Myocyte (in vitro differentiated cells): ENCODE measurements around the gene TRMT61B. TPM values are rescaled to one million over a fixed set of nuclear protein-coding genes. Genes with fewer than 3 reads are reported as not detected.

Experiments used
- DNase-seq: peaks from one replicate; pipeline ENCODE4 v3.0.0-alpha.2; 2012; ENCODE audit warnings: low read depth
- total RNA-seq: library from RNA; depleted of rRNA; stranded (reverse); fragments of >200 nt; gene quantifications from 2 replicates; pipeline ENCODE4 v1.2.3, GENCODE V29; 2014

Gene TRMT61B
- total RNA-seq, 1 donor from 2014 or later, result 13.1 TPM

DNA sequence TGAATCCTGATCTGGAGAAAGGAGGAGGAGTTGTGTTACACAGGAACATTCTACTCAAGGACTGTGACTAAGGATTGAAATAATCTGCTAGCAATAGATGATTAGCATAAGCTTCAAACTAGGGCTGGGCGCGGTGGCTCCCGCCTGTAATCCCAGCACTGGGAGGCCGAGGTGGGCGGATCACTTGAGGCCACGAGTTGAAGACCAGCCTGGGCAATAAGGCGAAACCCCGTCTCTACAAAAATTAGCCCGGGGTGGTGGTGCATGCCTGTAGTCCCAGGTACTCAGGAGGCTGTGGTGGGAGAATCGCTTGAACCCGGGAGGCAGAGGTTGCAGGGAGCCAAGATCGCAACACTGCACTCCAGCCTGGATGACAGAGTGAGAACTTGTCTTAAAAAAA lies 1.5 kb downstream of the TRMT61B start:
- DNase-seq, result no peak

DNA sequence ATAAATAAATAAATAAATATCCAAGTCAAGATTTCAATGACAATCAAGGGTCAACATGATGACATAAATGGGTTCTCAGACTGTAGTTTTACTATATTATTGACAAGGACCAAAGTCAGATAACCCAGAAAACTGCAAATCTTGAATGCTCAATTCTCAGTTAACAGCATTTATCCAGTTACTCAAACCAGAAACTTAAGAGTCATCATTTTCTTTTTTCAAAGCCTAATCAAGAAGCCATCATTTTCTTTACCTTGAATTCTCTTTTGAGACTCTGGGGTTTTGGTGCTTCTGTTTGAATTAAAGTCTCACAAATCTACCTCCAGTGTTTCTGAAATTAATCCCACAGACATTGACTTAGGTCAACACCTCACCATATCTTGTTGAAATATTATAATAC lies 14.1 kb downstream of the TRMT61B start:
- no peak for DNase-seq

DNA sequence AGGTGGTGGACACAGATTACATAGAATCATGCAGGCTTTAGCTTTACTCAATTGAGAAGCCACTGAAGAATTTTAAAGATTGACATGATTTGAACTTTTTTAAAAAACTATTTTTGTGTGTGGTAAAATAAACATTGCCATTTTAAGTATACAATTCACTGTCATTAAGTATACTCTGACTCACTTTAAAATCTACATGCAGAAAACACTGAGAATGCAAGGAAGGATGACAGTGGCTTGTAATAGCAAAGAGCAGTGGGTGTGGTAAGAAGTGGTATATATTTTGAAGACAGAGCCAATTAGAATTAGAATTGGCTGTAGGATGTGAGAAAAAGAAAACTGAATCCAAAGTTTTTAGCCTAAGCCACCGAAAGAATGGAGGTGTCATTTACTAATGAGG lies 14.9 kb downstream of the TRMT61B start:
- DNase-seq, result no peak

DNA sequence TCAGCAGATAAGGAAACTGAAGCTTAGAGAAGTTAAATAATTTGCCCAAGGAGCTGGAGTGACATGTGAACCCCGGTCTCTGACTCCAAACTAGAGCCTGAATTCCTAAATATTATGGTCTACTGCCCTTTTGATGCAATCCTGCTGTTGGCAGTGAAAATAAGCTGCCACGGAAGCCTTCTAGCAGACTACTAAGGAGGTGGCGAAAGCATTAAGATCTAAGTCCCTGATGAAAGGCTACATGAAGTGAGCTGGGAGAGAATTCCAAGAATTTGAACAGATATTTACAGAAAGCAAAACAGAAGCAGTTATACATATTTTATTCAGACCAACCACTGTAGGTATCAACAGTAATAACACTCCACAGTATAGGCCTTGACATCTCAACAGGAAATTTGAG lies 28.1 kb downstream of the TRMT61B start:
- DNase-seq, result no peak

DNA sequence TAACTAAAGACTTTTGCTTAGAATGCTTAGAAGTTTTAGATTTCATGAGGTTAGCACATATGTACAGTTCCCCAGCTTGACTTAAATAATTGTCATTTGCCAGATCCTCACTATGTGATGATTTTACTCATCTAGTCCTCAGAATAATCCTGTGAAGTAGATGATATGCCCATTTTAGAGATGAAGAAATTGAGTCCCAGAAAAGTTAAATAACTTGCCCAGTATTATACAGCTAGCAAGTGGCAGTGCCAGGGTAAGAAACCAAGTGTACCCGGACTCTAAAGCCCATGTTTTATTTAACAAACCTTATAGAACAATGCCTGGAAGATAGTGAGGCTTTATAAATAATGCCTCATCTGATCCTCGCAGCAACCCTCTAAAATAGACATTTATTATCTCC lies 31.1 kb downstream of the TRMT61B start:
- DNase-seq, result no peak

DNA sequence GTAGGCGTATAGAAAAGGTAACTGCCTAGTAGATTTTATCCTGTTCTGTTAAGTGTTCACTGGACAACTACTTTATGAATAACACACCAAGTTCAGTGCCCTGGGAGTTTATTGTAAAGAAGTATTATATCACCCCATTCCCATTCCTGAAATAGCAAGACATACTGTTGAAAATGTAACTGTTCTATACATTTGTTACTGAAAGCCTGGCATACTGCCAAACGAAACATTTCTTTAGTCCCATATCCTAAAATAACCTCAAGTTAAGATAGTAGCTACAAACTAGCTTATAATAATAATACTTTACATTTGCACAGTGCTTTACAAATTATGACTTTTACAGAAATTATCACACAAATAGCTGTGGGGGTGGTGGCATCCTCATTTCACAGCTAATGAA lies 34.3 kb downstream of the TRMT61B start:
- DNase-seq, result no peak

DNA sequence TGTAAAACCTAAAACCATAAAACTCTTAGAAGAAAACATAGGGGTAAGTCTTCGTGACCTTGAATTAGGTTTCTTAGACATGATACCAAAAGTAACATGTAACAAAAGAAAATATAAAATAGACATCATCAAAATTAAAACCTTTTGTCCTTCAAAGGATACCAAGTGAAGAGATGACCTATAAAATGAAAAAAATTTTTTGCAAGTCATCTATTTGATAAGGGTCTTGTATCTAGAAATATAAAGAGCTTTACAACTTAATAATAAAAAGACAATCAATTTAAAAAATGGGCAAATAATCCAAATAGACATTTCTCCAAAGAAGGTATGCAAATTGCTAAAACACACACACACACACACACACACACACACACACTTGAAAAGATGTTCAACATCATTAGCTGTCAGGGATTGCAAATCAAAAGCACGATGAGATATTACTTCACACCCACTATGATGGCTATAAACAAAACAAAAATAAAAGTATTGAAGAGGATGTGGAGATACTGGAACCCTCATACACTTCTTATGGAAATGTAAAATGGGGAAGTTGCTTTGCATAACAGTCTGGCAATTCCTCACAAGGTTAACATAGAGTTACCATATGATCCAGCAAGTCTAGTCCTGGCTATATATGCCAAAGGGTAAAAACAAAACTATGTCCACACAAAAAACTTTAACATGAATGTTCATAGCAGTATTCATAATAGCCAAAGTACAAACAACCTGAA lies 36.2 kb downstream of the TRMT61B start:
- no peak for DNase-seq

DNA sequence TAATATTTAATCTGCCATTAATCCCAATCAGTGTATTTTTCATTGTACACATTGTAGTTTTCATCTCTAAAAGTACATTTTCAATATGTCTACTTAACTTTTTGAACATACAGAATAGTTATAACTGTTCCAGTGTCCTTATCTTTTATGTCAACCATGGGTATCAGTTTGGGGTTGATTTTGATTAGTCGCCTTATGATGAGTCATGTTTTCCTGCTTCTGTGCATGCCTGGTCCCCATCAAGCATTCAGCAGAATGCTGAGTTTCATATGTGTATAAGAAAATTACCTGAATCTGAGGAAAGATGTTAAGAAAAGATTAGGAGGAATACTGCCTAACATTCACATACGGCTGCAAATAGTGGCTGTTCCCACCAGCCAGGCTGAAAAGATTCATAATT lies 41.7 kb downstream of the TRMT61B start:
- no peak for DNase-seq

DNA sequence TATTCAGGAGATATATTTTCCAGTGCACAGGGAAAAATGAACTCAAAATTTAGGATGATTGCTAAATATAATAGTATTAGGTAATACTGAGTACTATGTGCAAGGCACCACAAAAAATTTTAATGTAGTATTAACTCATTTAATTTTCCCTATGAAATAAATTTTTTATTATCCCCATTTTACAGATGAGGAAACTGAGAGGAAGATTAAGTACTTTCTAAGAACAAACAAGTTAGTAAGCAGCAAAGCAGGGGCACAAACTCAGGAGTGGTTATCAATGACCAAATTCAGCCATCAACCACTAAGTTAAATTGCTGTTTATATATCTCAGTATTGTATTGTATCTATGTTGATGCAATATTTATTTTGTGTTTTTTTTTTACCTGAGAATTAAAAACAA lies 45.2 kb downstream of the TRMT61B start:
- no peak for DNase-seq

DNA sequence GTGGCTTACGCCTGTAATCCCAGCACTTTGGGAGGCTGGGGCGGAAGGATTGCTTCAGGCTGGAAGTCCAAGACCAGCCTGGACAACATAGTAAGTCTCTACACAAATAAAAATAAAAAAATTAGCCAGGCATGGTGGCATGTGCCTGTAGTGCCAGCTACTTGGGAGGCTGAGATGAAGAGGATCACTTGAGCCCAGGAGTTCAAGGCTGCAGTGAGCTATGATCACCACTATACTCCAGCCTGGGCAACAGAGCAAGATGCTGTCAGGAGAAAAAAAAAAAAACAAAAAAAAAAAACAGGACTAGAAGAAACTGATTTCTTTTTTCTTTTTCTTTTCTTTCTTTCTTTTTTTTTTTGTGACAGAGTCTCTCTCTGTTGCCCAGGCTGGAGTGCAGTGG lies 45.9 kb downstream of the TRMT61B start:
- DNase-seq, result no peak

DNA sequence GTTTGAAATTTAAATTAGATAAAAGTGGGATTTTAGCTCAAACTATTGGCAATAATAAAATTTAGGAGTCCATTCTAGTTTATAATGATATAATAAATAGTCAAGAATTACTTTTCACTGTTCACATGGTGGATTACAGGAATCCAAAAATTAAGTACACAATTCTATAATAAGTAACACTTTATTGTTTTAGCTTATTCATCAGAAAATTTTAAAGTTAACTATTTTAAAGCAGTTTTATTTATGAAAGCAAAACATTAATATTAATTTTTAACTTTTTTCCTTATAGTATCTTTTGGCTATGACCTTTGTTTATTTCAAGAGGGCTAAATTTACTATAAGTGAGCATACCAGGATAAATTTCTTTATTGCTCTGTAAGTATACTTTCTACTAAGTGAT lies 48.1 kb downstream of the TRMT61B start:
- DNase-seq, result no peak

DNA sequence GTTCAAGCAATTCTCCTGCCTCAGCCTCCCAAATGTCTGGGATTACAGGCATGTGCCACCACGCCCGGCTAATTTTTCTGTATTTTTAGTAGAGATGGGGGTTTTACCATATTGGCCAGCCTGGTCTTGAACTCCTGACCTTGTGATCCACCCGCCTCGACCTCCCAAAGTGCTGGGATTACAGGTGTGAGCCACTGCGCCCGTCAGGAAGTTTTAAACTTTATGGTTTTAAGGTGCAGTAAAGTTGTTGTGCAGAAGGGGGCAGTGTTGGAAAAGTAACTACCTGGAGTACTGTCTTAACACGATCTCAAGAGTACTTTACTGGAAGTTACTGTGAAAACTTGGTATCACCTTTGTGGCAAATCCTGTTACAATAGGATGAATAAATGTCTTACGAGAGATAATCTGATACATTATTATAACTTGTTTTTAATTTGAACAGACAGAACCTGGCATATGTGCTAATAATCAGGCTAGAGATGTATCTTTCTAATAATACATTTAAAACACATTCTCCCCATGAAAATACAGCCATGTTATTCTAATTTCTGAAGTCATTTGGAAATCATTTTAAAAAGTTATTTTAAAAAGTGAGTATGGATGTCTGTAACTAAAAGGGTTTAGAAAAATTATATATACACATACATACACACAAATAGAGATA lies 48.7 kb downstream of the TRMT61B start:
- peak; percentile 60 for DNase-seq

DNA sequence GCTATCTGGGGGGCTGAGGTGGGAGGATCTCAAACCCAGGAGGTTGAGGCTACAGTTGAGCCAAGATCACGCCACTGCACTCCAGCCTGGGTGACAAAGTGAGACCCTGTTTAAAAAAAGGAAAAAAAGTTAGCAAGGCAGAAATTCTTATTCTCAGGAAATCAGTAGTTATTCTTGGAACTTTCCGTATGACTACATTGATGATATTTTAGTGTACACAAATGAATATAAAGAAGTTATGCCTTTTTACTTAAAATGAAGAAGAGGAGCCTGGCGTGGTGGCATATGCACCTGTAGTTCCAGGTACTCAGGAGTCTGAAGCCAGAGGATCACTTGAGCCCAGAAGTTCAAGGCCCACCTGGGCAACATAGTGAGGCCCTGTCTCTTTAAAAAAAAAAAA lies 52.1 kb downstream of the TRMT61B start:
- no peak for DNase-seq

DNA sequence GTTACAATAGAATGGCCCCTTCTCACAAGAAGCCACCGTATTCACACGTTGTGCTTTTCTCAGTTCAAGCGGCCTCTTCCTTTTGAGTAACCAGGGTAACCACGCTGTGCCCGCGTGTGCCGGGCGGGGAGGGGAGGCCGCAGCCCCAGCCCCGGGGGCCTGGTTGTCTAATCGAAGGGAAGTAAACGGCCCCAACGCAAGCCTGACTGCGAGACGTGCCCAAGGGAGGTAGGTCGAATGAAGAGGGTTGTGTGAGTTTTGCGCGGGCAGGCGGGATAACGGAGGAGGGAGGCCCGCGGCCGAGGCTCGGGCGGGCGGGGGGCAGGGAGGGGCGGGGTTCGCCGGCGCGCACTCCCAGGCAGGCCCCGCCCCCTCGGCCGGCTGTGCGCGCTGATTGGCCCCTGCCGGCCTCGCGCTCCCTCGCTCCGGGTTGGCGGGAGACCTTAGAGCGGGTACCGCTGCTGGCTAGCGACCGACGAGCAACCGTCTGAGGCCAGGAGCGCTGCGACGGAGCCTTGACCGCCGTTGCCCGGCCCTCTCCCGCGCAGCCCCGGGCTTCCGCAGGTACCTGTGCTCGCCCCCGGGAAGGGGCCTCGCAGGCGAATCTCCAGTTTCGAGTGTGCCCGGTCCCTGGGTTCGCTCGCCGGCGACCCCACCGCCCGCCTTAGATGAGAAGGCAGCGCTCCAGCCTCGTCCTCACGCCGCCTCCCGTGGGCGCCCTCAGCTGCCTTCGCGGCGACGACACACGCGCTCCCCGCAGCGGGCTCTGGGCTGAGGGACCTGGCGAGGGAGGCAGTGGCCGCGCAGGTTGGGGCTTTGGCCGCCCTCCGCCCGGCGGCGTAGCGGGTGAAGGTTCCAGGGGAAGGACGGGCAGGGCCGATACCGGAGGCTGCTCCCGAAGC lies 59.5 kb downstream of the TRMT61B start, which contains the start of gene SPDYA:
TSS of gene SPDYA (plus strand) at position 451 of the 902 bp plus-strand sequence. CDS start 5,181 bp downstream, outside the sequence.
- peak; percentile 3 for DNase-seq

DNA sequence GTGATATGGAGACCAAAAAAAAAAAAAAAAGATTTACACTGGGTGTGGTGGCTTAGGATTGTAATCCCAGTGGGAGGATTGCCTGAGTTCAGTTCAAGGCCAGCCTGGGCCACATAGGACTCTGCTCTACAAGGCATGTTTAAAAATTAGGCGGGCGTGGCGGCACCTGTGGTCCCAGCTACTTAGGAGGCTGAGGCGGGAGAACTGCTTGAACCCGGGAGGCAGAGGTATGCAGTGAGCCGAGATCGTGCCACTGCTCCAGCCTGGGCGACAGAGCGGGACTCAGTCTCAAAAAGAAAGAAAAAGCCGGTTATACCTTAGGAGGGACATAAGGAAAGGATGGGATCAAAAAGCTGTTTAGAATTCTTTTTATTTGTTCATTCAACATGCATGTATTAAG lies 60.2 kb downstream of the TRMT61B start:
- no peak for DNase-seq

DNA sequence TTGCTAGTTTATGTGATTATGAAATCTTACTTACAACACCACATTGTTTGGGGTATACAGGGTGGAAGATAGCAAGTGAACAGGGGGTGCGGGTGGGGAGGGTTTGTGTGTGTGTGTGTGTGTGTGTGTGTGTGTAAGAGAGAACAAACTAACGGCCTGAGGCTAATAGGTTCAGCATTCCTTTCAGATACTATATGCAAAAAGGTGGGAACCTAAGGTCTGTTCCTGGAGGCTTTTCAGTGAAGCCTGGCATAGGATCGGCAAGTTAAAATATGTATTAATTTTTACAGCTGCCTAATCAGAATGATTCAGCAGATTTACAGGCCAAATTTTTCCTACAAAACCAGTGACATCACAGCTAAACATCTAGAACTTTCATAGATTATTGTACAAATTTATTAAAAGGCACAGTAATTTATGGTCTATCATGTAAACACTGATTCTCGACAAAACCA lies 67.1 kb downstream of the TRMT61B start:
- peak; percentile 14 for DNase-seq

DNA sequence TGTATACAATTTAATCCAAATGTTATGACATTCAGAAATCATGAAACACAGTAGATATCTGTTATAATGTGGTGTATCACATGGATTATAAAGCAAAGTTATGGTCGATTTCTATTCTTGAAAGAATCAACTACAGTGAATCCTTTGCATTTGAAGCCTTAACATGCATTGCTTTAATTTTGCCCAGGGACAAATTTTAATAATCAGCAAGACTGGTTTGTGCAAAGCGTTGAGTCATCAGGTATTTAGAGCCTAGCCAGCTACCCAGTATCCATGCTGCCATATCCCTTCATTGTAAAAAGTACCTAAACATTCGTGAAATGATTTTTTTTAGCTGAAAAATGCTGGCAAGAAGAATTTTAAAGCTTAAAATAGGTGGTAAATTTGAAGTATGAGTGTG lies 68.4 kb downstream of the TRMT61B start:
- peak; percentile 14 for DNase-seq

Other genes starting within 250 kb of the TRMT61B start
- gene PPP1CB, start 118.5 kb downstream of the TRMT61B start, total RNA-seq, result 212 and 270 TPM in 2 replicates
- gene SPDYA, start 59.5 kb downstream of the TRMT61B start, total RNA-seq, result 1.3 TPM in 1 of 2 replicates, not detected in the other
- gene WDR43, start 24.4 kb upstream of the TRMT61B start, total RNA-seq, result 45.1 and 53.1 TPM in 2 replicates
- 1.0 and 1.7 TPM in 2 replicates for gene TOGARAM2, start 111.0 kb upstream of the TRMT61B start, total RNA-seq
- 0.31 and 0.32 TPM in 2 replicates for gene PCARE, start 204.2 kb upstream of the TRMT61B start, total RNA-seq
- gene CLIP4, start 245.1 kb upstream of the TRMT61B start, total RNA-seq, result 126 and 129 TPM in 2 replicates